Measurements from ENCODE around the gene NAIF1.
"Not testable (repeated sequence)": the region's sequence is repeated elsewhere in the genome, so short reads cannot be mapped to it uniquely, and the experiment has no call there.

NAIF1 gene, protein sequence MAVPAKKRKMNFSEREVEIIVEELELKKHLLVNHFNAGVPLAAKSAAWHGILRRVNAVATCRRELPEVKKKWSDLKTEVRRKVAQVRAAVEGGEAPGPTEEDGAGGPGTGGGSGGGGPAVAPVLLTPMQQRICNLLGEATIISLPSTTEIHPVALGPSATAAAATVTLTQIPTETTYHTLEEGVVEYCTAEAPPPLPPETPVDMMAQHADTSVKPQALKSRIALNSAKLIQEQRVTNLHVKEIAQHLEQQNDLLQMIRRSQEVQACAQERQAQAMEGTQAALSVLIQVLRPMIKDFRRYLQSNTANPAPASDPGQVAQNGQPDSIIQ

DNA sequence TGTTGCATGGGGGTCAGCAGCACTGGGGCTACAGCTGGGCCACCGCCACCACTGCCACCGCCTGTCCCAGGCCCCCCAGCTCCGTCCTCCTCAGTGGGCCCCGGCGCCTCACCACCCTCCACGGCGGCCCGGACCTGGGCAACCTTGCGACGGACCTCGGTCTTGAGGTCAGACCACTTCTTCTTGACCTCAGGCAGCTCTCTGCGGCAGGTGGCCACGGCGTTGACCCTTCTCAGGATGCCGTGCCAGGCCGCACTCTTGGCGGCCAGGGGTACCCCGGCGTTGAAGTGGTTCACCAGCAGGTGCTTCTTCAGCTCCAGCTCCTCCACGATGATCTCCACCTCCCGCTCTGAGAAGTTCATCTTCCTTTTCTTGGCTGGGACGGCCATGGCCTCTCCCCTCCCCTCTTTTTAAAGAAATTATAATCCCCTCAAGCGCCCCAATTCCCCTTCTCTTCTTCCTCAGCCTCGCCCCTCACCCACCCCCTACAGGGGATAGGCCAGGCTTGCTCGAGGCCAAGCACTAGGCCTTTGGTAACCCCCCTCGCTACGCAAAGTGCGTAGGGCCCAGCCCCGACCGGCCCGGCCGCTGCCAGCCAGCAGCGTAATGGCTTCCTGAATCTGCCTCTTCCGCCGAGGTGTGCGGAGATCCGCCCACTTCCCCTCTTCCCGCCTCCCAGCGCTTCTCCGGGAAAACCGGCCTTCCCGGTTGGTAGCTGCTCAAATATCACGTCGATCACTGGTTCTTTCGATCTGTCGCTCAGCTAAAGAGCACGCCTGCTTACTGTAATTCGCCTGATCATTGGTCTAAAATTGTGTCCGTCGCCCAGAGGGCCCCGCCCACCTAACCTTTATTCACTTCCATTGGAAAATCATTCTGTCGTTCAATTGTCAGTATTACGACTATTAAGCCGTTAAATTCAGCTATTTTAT, at the start of gene NAIF1:
Gene NAIF1 (minus strand): TSS at position 608 of the 932 bp plus-strand sequence. CDS start 219 bp downstream, at position 389.
- H3K9me3 Mint-ChIP-seq = no peaks in the 10 kb centered on the region
- DNase-seq = peak; percentile 97 to 99
- no peaks in the 10 kb centered on the region for H3K27me3 Mint-ChIP-seq
- H3K4me3 Mint-ChIP-seq = peak within 1 kb of the TSS; percentile 90 to 94
- H3K4me1 Mint-ChIP-seq = peaks cover 48% of the 10 kb centered on the region
- H3K27ac Mint-ChIP-seq = peak within 1 kb of the TSS in 1 of 2 donors; percentile 93
- ATAC-seq = peak; percentile 81

DNA sequence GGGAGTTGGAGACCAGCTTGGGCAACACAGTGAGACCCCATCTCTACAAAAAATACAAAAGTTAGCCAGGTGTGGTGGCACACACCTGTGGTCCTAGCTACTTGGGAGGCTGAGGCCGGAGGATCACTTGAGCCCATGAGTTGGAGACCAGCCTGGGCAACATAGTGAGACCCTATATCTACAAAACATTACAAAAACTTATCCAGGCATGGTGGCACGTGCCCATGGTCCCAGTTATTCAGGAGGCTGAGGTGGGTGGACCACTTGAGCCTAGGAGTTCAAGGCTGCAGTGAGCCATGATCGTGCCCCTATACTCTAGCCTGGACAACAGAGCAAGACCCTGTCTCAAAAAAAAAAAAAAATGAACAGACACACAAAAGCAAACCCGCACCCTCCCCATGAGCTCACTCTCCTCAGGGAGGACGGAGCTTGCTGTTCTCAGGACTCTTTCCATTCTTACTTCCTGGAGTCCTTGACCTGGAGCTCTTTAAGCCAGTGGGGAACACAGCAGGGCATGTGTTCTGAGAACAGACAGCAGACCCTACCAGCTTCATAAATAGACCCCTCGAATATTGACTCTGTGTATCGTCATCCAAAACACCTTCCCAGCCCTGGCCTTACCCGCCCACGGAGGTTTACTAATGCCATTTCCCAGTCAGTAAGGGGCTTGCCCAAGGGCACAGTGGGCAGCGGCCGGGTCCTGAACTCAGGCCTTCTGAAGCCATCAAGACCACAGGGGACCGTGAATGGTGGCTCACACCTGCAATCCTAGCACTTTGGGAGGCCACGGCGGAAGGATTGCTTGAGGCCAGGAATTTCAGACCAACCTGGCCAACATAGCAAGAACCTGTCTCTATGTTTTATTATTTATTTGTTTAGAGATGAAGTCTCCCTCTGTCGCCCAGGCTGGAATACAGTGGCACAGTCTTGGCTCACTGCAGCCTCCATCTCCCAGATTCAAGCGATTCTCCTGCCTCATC, 49.3 kb upstream of the NAIF1 start:
- Mint-ChIP-seq H3K27me3 (no peaks in the 10 kb centered on the region), H3K4me1 (peaks cover 30% of the 10 kb centered on the region), H3K27ac (peak overlapping the region; percentile 25 to 37), H3K9me3 (no peaks in the 10 kb centered on the region), H3K4me3 (no peak overlapping the region)
- DNase-seq (no peak), ATAC-seq (no peak)

DNA sequence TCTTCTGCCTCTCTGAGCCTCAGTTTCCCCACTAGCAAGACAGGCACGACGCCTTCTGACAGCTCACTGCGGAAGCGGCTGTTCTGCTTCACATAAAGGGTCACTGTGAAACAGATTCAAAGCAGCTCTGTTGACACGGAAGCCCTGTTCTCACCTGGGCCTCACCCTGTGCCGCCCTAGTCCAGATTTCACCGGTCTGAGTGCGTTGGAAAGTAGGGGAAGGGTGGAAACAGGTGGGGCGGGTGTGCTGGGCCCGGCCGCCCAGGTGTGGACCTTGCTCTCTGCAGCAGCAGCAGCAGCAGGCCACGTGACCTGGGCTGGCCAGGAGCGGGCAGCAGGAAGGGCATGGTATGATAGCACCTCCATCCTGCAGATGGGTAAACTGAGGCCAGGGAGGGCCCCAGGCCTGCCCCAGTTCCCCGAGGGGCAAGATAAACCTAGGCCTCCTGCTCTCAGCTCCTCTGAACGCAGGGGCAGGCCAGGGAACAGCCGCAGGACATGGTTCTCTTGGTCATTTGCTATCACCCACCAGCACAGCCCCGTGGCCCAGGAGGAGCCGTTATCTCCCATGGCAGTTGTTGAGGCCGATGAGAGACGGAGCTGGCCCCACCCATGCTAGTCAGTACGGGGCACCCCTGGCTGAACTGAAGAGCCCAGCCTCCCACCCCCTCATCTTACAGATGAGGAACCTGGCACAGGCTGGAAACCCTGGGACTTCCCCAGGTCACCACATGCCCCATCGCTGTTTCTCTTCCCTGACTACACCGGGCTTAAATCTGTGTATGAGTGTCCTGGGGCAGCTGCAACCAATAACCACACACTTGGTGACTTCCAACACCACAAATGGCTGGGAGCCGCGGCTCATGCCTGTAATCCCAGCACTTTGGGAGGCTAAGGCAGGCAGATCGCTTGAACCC, 48.3 kb upstream of the NAIF1 start:
- H3K9me3 Mint-ChIP-seq = no peaks in the 10 kb centered on the region
- peaks cover 30% of the 10 kb centered on the region for H3K4me1 Mint-ChIP-seq
- no peaks in the 10 kb centered on the region for H3K27me3 Mint-ChIP-seq
- H3K27ac Mint-ChIP-seq = peak overlapping the region in 1 of 2 donors; percentile 25
- no peak for DNase-seq
- ATAC-seq = peak; percentile 32
- no peak overlapping the region for H3K4me3 Mint-ChIP-seq

DNA sequence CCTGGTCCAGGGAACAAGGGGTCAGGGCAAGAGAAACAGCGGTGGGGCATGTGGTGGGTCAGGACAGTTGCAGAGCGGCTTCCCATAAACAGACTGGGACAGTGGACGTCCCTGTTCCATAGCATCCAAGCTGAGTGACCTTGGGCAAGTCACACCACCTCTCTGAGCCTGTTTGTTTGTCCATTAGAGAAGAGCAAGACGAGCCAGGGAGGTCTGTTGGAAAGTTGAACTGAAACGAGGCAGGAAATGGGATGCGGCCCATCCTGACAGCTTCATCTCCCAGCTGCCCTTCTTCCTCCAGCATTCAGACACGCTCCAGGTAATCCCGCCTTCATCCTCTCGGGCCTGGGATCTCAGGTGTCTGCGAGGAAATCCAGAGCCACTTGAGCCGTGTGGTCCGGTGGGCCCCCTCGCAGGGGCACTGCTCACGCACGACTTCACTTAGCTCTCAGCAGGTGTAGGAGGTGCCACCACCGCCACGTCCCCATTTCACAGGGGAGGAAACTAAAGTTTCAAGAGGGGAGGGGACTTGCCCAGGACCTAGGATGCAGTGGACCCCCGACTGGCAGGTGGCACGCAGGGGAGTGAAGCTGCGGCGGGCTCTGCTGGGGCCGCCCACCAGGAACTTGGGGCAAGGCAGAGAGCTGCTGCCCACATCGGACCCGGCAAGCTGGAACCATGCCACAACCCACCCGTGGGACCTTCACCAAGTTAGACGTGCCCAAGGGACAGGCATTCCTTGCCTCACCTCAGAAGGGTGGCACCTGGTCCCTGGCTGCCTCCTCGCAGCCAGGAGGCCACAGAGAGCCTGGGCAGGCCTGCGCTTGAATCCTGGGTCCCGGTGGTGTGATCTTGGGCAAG, 47.4 kb upstream of the NAIF1 start:
- DNase-seq (no peak), ATAC-seq (no peak)
- Mint-ChIP-seq H3K4me1 (peaks cover 30% of the 10 kb centered on the region), H3K4me3 (no peak overlapping the region), H3K27me3 (no peaks in the 10 kb centered on the region), H3K27ac (peak overlapping the region; percentile 31 to 48), H3K9me3 (no peaks in the 10 kb centered on the region)

DNA sequence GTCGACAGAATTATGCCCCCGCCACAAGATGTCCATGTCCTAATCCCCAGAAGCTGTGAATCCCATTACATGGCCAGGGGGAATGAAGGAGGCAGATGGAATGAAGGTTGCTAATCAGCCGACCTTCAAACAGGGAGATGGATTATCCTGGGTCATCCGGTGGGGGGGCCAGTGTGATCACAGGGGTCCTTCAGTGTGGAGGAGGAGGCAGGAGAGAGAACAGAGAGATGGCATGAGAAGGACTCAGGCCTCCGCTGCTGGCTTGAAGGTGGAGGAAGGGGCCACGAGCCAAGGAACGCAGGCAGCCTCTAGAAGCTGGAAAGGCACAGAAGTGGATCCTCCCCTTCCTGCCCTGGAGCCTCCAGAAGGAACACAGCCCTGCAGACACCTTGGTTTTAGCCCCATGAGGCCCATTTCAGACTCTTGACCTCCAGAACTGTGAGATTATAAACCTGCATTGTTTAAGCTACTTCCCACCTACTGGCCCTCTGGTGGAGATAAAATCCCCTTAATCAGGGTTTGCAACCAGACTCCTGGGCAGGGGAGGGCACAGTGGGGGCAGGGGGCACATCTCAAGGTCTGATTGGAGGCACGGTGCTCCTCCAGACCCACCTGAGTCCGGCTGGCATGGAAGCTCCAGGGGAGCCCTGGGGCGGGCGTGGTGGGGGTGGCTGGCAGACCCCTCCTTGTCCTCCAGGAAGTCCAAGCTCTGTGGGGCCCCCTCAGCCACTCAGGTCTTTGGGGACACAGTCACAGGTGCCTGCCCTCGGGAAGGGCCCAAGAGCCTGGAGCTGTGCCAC, 46.6 kb upstream of the NAIF1 start:
- H3K4me3 Mint-ChIP-seq = no peak overlapping the region
- no peaks in the 10 kb centered on the region for H3K9me3 Mint-ChIP-seq
- H3K27me3 Mint-ChIP-seq = no peaks in the 10 kb centered on the region
- peak overlapping the region; percentile 31 to 86 for H3K27ac Mint-ChIP-seq
- H3K4me1 Mint-ChIP-seq = peaks cover 29% of the 10 kb centered on the region
- ATAC-seq (no peak), DNase-seq (no peak)

DNA sequence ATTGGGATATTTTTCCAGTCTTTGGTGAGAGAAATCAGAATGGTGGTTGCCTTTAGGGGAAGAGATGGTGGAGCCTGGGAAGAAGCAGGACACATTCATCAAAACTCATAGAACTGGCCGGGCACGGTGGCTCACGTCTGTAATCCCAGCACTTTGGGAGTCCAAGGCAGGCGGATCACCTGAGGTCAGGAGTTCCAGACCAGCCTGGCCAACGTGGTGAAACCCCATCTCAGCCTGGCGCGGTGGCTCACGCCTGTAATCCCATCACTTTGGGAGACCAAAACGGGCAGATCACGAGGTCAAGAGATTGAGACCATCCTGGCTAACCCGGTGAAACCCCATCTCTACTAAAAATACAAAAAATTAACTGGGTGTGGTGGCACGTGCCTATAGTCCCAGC, 44.6 kb upstream of the NAIF1 start:
- H3K4me1 Mint-ChIP-seq = peaks cover 23% of the 10 kb centered on the region
- H3K27me3 Mint-ChIP-seq, H3K27ac Mint-ChIP-seq, ATAC-seq, DNase-seq, H3K9me3 Mint-ChIP-seq, H3K4me3 Mint-ChIP-seq: not testable (repeated sequence)

DNA sequence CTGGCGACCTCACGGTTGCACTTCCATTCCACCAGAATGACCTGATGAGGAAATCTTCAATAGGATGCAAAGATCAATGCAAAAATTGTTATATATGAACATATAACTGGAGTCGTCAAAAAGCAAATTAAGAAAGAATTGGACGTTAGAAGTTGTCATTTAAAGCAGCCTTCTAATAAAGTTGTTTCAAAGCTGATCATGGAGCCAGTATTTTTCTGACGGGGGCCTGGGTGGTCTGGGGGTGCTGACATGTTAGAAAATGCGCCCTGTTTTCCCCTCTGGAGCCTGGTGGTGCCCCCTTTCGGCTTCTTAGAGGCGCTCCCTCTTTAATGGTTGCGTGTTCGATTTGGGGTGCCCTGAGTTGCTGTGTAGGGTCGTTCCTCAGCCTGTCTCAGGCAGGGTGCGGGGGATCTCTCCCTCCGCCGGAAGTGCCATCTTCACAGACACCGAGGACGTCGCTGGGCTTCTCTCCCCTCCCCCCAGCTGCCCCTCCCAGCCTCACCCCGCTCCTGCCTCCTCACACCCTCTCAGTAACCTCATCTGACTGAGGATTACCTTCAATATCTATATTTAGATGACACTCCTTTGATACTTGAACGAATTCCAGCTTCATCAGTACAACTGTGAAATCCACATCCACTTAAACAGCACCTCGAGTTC, 42.1 kb upstream of the NAIF1 start:
- H3K27ac Mint-ChIP-seq = peak overlapping the region in 1 of 2 donors; percentile 76

DNA sequence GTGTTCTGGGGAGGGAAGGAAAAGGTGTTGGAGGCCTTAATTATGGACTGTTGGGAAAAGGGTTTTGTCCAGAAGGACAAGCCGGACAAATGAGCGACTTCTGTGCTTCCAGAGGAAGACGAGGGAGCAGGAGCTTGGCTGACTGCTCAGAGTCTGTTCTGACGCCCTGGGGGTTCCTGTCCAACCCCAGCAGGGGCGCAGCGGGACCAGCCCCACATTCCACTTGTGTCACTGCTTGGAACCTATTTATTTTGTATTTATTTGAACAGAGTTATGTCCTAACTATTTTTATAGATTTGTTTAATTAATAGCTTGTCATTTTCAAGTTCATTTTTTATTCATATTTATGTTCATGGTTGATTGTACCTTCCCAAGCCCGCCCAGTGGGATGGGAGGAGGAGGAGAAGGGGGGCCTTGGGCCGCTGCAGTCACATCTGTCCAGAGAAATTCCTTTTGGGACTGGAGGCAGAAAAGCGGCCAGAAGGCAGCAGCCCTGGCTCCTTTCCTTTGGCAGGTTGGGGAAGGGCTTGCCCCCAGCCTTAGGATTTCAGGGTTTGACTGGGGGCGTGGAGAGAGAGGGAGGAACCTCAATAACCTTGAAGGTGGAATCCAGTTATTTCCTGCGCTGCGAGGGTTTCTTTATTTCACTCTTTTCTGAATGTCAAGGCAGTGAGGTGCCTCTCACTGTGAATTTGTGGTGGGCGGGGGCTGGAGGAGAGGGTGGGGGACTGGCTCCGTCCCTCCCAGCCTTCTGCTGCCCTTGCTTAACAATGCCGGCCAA, 41.3 kb upstream of the NAIF1 start:
- ATAC-seq (no peak), DNase-seq (no peak)
- H3K4me1 Mint-ChIP-seq = peaks cover 24% of the 10 kb centered on the region
- H3K9me3 Mint-ChIP-seq = no peaks in the 10 kb centered on the region
- no peaks in the 10 kb centered on the region for H3K27me3 Mint-ChIP-seq
- H3K27ac Mint-ChIP-seq = peak overlapping the region in 1 of 2 donors; percentile 76
- no peak overlapping the region for H3K4me3 Mint-ChIP-seq

More for the DNA sequence above, 42.1 kb upstream of the NAIF1 start:
- no peaks in the 10 kb centered on the region for H3K9me3 Mint-ChIP-seq
- no peak overlapping the region for H3K4me3 Mint-ChIP-seq
- ATAC-seq (no peak), DNase-seq (no peak)
- no peaks in the 10 kb centered on the region for H3K27me3 Mint-ChIP-seq
- H3K4me1 Mint-ChIP-seq = peaks cover 17% of the 10 kb centered on the region

DNA sequence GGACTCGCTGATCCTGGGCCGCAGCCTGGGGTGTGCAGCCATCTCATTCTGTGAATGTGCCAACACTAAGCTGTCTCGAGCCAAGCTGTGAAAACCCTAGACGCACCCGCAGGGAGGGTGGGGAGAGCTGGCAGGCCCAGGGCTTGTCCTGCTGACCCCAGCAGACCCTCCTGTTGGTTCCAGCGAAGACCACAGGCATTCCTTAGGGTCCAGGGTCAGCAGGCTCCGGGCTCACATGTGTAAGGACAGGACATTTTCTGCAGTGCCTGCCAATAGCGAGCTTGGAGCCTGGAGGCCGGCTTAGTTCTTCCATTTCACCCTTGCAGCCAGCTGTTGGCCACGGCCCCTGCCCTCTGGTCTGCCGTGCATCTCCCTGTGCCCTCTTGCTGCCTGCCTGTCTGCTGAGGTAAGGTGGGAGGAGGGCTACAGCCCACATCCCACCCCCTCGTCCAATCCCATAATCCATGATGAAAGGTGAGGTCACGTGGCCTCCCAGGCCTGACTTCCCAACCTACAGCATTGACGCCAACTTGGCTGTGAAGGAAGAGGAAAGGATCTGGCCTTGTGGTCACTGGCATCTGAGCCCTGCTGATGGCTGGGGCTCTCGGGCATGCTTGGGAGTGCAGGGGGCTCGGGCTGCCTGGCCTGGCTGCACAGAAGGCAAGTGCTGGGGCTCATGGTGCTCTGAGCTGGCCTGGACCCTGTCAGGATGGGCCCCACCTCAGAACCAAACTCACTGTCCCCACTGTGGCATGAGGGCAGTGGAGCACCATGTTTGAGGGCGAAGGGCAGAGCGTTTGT, 40.5 kb upstream of the NAIF1 start:
- Mint-ChIP-seq H3K27me3 (no peaks in the 10 kb centered on the region), H3K9me3 (no peaks in the 10 kb centered on the region), H3K4me1 (peaks cover 32% of the 10 kb centered on the region), H3K27ac (peak overlapping the region in 1 of 2 donors; percentile 44), H3K4me3 (no peak overlapping the region)
- DNase-seq (no peak), ATAC-seq (no peak)

DNA sequence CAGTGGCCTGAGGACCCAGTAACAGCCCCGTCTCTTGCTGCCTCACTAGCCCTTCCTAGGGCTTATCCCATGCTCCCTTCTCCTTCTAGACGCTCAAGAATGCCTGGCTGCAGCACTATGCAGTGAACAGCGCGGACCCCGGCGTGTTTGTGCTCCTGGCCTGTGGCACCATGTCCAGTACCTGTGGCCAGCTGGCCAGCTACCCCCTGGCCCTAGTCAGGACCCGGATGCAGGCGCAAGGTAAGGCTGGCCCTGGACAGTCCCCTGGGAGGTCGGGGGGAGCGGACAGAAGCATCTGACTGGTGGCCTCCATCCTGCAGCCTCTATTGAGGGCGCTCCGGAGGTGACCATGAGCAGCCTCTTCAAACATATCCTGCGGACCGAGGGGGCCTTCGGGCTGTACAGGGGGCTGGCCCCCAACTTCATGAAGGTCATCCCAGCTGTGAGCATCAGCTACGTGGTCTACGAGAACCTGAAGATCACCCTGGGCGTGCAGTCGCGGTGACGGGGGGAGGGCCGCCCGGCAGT, 39.9 kb upstream of the NAIF1 start:
- Mint-ChIP-seq H3K4me3 (no peak overlapping the region), H3K27ac (peak overlapping the region in 1 of 2 donors; percentile 61), H3K27me3 (no peaks in the 10 kb centered on the region), H3K9me3 (no peaks in the 10 kb centered on the region), H3K4me1 (peaks cover 39% of the 10 kb centered on the region)
- no peak for DNase-seq
- no peak for ATAC-seq
